MM.1S (cell line): ENCODE data around the gene ZNF366.

Source experiments
- CTCF ChIP-seq: fragments of 300-600 bp; sonication (generic); IDR thresholded peaks from 2 replicates; pipeline ENCODE4 v1.5.1; 2016; ENCODE audit warnings: antibody characterized with exemption, low read length, mixed read lengths
- EZH2 ChIP-seq: fragments of 300-600 bp; sonication (generic); optimal IDR thresholded peaks from 2 replicates; pipeline ENCODE3; 2017; ENCODE audit warnings: low read depth, mild to moderate bottlenecking, antibody characterized with exemption, low read length, mixed read lengths
- EZH2phosphoT487 ChIP-seq: fragments of 300-600 bp; sonication (generic); IDR thresholded peaks from 2 replicates; pipeline ENCODE4 v1.6.1; 2018; ENCODE audit warnings: antibody characterized with exemption, low read length

DNA sequence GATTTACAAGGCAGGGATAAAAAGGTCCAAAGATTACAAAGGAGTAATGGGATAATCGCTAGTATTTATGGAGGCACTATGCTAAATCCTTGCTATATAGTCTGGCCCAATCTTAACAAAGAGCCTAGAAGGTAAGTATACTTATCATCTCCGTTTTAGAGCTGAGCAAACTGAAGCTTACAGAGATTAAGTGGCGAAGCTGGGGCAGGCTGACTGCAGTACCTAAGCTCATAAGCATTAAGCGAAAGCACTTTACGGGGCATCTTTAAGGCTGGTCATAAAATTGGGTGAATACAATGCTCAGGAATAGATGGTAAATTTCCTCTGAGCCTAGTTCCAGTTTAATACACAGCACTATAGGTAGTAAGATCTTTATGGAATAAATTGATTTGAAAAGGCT lies 30.0 kb upstream of the ZNF366 start:
- TF ChIP-seq EZH2: no peak
- TF ChIP-seq CTCF: no peak
- TF ChIP-seq EZH2phosphoT487: no peak
